Suppressor macrophage (primary cell): ENCODE data around the gene CCT6B.
"Not testable (repeated sequence)": the region's sequence is repeated elsewhere in the genome, so short reads cannot be mapped to it uniquely, and the experiment has no call there.

Source experiments
- DNase-seq, 4 experiments: peaks; one replicate each; pipeline ENCODE4 v3.0.0-alpha.2; 2020 to 2022

CCT6B gene

DNA sequence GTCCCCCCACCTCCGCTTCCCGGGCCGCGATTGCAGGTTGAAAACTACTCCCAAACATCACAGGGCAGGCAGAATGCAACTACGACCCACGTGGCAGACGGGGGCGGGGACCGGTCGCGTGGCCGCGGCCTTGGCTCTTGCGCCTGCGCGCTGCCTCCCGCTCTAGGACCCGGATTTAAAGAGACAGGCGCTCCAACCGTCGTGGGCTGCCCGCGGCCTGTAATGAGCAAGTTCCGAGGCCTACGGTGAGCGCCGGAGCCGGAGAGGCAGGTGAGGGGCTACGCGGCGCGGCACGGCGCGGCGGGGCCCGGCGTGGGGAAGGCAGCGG is 19.1 kb upstream of the CCT6B start, which contains the start of gene LIG3:
LIG3 (plus strand) TSS at position 160 of the 328 bp plus-strand sequence. CDS start 2,494 bp downstream, outside the sequence.
- peak; percentile 96 to 98 (median 97) for DNase-seq

DNA sequence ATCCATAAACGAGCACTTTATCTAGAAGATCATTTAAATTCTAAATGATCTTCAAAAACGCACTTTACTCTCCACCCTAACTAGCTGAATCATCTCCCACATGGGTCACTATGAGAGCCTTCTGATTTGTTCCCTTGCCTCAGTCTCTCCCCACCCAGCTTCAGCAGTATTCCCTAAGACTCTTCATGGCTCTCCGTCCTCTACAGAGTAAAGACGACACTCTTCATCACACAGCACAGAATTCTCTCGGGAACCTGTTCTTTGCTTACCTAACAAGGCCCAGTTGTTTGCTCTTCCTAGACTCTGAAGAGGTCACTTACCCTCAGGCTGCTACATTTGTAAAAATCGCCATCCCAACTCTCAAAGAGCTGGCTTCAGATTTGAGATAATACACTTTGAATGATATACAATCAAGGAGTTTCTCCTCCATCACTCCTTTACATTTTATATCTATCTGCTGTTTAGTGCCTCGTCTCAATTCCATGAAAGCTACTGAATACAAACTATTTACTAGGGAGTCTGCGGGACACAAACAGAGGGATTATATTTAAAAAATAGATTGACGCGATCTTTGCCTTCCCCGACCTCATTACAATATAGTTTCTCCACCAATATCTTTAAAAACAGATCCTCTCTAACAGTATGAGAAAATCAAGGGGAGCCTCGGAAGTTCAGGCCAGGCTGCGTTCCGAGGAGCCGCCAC is 18.5 kb upstream of the CCT6B start:
- no peak for DNase-seq

DNA sequence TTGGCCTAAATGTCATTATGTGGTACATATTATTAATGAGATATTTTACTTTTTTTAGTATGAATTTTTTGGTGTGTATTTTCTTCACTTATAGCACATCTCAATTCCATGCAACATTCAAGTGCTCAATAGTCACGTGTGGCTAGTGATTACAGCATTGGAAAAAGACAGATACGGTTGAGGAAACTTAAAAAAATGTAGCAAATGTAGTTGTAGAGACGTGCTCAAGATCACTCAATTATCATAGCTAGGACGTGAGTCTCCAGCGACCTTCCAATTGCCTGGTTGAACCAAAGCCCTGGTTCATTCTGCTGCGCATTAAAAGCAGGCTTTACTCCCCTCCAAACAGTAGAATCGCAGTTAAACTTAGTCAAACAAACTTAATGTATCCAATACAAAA is 17.9 kb upstream of the CCT6B start:
- no peak for DNase-seq

DNA sequence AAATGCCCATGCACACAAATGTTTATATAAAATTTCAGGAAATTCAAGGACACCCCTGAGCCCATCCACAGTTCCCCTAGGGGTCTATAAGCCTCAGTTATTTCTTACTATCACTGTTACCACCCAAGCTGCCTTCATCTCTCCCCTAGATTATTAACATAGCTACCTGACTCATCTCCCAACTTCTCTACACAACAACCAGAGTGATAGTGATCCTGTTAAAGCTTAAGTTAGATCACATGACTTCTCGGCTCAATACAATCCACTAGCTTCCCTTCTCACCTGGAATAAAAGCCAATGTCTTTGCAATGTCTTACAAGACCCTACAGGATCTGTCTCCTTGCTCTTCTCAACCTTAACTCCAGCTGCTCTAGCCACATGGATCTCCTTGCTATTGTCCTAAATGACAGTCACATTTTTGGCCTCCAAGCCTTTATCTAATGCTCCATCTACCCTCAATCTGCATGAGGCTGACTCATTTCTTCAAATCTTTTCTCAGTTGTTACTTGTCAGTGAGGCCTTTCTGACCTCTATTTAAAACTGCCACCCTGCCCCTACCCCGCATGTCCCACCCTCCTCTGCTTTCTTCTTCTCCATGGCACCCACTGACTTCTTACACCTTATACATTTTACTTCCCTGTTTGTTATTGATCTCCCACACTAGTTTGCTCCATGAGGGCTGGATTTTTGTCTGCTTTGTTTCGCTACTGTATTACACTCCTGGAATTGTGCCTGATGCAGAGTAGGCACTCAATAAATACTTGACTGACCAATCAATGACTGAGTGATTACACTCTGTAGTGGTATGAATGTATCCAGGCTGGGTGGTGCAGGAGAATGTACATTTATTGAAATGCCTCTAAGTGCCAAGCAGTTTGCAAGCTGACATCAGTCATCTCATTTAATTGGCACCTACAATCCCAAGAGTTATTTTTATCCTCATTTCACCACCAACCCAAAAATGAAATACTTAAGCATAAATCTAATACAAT is 13.8 kb upstream of the CCT6B start:
- no peak for DNase-seq

DNA sequence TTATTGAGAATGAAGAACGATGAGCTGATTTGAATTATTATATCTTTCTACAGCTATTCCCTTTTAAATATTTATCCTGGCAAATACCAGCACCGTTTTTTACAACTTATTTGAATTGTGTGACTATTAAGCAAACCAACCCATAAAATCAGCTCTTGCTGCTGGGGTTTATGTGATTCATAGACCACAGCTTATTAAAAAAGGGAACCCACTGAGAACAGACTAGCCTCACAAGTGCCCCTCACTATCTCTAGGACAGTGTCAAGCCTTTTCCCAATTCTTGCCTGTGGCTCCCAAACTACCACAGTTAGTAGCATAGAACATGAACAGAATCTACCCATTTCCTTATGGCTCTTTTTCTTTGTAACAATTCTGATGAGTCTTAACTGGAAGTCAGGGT is 12.9 kb upstream of the CCT6B start:
- DNase-seq, result peak in 1 of 4 experiments; percentile 13

DNA sequence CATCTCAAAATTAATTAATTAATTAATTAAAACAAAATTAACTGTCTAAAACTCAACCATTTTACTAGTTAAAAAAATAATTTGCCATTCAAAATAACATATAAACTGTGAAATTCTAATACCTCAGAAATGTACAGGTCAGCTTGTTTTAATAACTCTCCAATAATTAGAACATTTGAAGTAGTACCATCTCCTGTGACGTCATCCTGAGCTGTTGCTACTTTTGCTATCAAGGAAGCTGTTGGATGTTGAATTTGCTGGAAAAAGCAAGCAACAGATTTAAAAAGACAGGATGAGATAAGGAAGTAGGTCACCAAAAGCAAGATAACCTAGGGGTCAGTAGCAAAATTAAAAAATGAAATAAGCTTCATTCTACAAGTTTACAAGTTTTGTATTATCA is 2.8 kb downstream of the CCT6B start:
- DNase-seq, result no peak

DNA sequence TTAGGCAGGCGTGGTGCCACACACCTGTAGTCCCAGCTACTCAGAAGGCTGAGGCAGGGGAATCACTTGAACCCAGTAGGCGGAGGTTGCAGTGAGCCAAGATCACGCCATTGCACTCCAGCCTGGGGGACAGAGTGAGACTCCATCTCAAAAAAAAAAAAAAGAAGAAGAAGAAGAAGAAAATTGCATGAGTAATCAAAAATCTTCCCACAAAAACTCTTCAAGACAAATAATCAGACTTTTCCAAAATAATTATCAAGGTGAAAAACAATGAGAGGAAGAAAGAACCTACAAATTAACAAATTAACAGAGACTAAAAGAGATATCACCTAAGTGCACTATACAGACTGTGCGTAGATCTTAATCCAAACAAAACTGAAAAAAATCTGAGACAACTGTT is 10.5 kb downstream of the CCT6B start:
- DNase-seq, result not testable (repeated sequence)

DNA sequence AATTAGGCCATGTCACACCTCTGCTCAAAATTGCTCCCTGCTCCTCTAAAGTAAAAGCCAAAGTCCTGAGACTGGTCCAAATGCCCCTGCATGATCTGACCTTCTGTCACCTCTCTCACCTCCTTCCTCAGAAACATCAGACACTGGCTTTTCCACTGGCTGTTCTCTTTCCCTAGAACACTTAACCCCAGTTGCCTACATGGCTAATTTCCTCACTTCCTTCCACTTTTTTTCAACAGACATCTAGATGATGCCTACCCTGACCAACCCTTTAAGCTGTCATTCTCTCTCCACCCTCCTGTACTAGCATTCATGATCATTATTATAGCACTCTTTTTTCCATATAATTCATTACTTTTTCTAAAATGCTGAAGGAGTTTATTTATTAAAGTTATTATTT is 31.0 kb downstream of the CCT6B start:
- peak; percentile 2 to 53 (median 38) for DNase-seq

DNA sequence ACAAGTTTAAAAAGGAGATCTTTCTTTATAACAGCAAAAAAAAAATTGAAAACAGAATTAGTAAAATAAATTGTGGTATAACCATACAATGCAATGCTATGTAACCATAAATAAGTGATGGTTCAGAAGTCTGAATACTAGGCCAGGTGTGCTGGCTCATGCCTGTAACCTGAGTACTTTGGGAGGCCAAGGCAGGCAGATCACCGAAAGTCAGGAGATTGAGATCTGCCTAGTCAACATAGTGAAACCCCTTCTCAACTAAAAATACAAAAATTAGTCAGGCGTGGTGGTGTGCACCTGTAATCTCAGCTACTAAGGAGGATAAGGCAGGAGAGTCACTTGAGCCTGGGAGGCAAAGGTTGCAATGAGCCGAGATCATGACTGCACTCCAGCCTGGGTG is 34.6 kb downstream of the CCT6B start:
- DNase-seq, result no peak

DNA sequence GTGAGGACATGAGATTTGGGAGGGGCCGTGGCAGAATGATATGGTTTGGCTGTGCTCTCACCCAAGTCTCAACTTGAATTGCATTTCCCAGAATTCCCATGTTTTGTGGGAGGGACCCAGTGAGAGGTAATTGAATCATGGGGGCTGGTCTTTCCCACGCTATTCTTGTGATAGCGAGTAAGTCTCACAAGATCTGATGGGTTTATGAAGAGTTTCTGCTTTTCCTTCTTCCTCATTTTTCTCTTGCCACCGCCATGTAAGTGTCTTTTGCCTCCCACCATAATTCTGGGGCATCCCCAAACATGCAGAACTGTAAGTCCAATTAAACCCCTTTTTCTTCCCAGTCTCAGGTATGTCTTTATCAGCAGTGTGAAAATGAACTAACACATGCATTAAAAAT is 40.6 kb downstream of the CCT6B start:
- DNase-seq, result peak; percentile 48 to 83 (median 72)

DNA sequence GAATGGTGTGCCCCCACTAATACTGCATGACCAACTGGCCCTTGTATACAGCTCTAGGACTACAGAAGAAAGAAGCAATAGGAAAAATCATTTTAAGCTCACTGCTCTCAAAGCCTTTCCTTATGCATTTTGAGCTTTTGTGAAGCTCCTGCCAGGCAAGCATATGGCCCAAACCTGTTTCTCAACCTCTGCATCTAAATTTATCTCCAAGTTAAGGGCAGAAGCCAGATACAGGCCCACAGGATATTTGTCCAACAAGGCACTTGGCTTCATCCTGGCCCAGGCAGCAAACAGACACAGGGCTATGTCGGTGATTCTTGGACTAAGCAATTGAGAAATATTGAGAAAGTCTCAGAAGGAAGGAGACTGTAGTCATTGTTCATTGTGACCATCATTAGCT is 43.9 kb downstream of the CCT6B start:
- no peak for DNase-seq

DNA sequence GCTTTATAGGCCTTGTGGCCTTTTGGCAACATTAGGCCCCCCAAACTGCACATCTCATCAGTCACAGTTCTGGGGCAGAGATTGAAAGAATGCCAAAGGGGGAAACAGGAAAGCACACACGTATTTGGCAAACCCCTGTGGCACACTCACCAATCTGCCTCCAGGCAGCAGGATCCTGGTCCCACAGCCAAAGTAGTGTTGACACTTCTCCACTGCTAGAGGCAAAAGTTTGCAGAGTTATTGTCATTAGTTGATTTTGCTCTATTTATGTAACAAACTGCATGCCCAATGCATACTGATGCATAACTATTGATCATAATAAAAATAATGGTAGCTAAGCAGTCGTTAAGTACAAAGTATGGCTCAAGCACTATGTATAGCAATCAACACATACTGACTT is 45.1 kb downstream of the CCT6B start:
- no peak for DNase-seq

DNA sequence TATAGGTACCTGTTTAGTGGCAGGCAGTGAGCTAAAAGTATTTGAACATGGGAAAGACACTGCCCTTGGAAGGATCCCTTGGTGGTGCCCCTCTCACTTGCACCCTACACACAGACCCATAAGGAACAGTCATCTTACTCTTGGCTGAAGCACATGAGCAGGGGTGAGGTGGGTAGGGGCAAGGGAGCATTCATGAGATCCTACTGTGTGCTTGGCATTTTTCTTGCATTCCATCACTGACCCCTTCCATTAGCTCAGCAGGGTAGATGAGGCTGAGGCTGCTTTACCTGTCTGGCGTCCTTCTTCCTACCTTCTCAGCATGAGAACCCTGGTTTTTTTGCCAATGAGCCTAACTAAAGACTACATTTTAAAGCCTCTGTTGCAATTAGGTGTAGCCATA is 48.3 kb downstream of the CCT6B start:
- DNase-seq, result no peak

DNA sequence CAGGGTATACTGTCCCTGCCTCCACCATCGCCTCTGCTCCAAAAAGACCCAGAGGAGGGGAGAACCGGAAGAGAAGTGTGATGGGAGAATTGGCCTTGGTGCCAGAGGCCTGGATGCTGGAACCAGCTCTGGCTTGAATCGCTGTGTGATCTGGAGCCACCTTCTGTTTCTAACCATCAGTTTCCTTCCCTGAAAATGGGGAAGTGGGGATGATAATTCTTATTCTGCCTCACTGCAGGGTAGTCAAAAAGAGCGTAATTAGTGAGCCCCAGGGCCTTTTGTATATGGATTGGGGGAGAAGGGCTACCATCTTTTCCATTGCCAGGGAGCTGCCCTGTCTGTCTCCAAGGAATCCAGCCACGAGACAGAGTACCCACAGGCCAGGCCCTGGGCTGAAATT is 52.2 kb downstream of the CCT6B start:
- DNase-seq, result no peak

DNA sequence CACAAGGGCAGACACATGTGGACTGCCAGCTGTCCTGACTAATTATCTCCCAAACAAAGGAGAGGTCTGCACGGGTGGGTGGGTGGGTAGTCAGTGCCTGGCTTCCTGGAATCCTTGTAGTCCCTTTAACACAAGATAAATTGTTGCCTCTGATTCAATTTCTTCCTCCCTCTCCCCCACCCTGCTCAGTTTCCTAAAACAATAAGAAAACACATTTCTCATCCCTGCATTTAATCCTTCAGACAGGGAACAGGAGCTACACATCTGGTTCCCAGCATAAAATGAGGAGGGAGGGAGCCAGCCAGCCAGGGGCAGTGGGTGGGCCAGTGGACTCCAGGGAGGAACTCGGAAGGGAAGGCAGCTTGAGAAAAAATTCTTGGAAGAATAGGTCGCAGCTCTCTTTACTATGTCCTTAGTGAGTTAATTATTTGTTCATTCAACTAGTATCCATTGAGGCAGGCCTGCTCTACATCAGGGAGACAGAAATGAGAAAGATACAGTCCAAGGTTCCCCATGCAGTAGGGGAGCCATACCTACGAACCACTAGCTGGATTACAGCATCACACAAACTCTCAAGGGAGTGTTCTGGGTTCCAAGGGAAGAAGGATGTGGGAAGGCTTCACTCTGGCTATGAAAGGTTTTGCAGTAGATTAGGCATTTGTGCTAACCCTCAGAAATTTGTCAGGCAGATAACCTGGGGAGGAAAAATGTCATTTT is 58.3 kb downstream of the CCT6B start:
- no peak for DNase-seq

DNA sequence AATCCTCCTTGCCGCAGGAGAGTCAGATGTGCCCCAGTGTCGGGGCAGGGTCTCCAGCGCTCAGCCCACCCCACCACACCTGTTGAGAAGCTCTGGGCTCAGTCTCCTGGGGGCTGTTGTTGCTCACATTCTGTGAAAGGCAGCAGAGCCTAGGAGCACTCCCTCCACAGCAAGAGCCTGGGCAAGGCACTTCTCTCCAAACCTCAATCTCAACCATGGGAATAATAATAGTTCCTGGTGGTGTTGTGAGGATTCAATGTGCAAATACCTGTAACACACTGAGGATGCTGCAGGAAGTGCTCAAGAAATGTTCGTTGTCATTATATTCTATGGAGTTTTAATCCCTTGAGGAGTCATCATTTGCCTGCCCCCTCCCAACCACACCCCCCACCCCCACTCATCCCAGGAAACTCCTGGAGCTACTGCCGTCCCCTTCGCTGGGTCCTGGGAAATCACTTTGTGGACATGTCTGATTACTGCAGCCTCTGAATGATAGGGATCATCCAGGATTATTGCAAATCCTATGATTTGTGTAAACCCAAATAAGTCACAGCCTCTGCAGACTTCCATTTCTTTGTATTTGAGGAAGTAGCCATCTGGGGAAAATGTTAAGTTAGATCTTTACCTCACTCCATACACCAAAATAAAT is 61.5 kb downstream of the CCT6B start:
- DNase-seq, result peak in 1 of 4 experiments; percentile 21

DNA sequence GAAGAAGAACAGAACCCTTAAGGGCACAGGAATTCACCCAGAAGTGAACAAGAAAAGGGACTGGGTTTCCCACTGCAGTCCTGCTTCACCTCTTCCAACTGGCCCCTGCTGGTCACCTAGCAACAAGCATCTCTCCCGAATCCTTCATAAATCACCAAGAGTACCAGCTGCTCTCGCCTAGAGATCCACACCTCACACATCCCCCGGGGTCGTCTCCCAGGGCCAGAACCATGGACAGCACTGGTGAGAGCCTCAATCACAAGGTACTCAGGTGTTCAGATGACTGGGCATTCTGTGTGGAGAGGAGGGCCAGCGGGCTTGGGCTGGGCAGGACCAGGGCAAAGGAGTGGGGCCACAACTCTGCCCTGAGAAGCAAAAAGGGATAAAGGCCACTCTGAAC is 65.9 kb downstream of the CCT6B start:
- DNase-seq, result no peak

DNA sequence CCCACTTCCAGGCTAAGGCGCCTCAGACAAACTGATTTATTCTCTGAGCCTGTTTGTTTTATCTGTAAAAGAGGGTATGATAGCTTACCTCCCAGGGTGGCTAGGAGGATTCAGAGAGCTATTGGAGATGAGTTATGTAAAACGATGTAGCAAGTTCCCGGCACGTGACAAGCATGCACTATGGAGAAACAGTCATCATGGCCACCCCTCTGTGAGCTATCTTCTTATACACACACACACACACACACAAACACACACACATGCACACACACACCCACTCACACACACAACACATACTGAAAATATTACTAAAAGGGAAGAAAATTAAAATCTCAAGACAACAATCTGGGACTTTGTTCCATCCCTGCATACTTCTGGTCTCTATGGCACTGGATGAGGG is 66.3 kb downstream of the CCT6B start:
- DNase-seq, result no peak

DNA sequence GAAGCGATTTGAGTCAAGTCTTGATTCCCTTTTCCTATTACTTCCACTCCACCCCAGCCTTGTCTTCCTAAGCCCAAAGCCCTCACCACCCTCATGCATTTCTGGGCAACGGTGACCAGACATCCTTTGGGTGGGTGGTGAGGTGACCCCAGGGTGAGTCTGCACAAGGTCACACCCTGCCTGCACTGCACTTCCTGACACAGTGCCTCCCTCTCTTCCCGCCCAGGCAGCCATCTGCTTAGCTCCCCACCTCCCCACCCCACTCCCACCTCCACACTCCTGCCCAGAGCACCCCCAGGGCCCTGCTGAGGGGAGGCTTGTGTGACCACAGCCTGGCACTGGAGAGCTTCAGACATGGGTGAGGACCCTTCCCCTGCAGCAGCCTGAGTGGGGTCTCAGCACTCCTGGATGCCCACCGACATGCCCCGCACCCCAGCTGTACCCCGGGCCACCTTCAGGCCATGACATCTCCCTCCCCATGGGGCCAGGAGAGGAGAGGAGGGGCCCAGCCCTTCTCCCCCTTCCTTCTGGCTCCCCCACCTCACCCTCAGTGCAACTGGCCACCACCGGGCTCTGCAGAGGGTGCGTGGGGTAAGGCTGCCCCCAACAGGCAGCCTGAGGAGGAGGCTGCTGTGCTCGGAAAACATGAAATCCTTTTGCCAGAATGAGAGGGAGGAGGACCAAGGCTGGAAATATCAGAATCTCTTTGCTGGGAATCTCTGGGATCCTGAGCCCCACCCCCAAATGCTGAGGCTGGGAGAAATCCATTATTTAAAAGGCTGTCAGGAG is 68.6 kb downstream of the CCT6B start:
- DNase-seq, result peak in 3 of 4 experiments; percentile 13 to 36 (median 30)

DNA sequence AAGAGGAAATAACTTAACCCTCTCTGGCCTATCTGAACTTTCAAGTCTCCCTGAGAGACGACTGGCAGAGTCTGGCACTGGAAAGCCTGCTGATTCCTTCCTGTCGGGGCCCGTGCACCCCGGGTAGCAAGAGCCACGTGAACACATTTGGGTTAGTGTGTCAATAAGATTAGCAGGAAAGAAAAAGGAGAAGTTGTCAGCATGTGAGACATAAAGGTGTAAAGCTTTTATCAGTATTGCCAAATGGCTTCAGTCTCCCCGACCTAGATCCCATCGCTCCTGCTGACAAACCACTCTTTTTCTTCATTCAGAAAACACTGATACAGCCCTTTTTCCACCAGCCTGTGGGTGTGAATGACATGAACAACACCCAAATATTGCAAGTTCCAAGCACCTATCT is 74.4 kb downstream of the CCT6B start:
- no peak for DNase-seq

DNA sequence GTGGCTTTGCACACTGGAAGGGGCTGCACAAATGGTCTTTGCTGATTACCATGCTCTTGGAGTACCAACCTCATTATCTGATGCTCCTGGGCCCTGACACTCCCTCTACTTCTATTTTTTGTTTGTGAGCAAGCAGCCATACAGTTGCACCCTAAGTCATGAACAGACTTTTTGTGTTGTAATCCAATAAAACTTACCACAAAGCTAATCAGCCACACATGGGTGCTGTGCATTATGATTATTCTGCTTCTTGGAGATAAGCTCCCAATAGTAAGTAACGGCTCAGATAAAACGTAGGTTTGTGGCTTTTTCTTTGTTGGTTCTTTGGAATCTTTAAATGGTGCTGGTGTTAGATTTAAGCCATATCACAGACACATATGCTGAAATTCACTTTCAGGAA is 76.2 kb downstream of the CCT6B start:
- no peak for DNase-seq

DNA sequence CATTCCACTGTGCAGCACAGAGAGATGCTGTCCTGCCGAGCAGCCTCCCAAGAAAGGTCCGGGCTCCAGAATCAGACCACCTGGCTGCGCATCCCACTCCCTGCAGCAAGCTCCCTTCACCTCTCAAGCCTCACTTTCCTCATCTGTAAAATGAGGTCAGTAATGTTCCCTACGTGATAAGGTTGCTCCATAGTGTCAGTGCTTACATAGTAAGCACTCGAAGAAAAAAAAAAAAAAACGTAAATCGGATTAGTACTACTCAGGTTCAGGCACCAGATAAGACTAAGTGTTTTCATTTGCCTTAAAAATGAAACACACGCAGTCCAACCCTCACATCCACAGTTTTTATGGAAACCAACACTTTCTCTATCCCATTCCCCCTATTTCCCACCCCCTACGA is 76.7 kb downstream of the CCT6B start:
- DNase-seq, result no peak
